ENCODE measurements around the gene KRT38. TPM values are rescaled to one million over a fixed set of nuclear protein-coding genes. Genes with fewer than 3 reads are reported as not detected.

Gene KRT38
- total RNA-seq, 1 experiment from 2014 or later, result not detected

DNA sequence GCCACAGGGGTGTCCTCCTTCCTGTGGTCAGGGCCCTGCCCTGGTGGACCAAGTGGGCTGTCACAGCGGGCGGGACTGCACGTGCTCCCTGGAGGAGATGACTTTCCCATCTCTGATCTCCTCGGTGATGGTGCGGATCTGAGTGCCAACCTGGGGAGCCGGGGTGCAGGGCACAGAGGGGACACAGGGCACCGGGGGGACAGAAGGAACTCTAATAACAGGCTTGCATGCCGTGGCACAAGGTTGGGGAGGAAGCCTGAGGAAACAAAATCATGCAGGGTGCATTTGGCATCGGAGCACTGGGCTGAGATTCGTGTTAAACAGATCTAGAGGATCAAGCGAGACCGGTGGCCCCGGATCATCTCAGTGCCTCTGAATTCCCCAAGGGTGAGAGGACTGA lies 45.5 kb upstream of the KRT38 start:
- ATAC-seq, result no peak
- Histone ChIP-seq H3K27me3 (ENCODE audit: low read length) (no peaks in the 10 kb centered on the region), H3K9me2 (replicated peaks; ENCODE audit: low read length) (no peaks in the 10 kb centered on the region), H3K9ac (ENCODE audit: low read length) (no peak overlapping the region), H4K20me1 (ENCODE audit: low read length) (no peaks in the 10 kb centered on the region), H3K4me1 (ENCODE audit: insufficient read depth, low read length) (peaks cover 6% of the 10 kb centered on the region; the same call in 1 of the 2 replicates), H2AFZ (ENCODE audit: low read length) (no peak overlapping the region), H3K9me3 (ENCODE audit: low read length) (no peaks in the 10 kb centered on the region), H3K36me3 (ENCODE audit: low read depth, low read length) (no peaks in the 10 kb centered on the region), H3K4me3 (ENCODE audit: low read length) (no peak overlapping the region), H3K4me2 (ENCODE audit: low read length) (no peak overlapping the region), H3K79me2 (ENCODE audit: low read length) (no peaks in the 10 kb centered on the region), H3F3A (ENCODE audit: low read length, unreplicated experiment) (no peaks in the 10 kb centered on the region), H3K27ac (ENCODE audit: low read length) (no peak overlapping the region)
- ChIA-PET POLR2A (ENCODE audit: unreplicated experiment) (no interaction called here), CTCF (no interaction called here)
- intact Hi-C loops (cut with micrococcal nuclease), result no loop called here
- no TSS peak for BruUV-seq (replicated peaks)
- TF ChIP-seq EZH2 (IDR thresholded peaks at IDR 0.05; ENCODE audit: low read length, unreplicated experiment) (no peak), EZH2phosphoT487 (IDR thresholded peaks at IDR 0.05; ENCODE audit: borderline replicate concordance, low read length) (no peak)
- TF ChIP-seq, protein P1, sequence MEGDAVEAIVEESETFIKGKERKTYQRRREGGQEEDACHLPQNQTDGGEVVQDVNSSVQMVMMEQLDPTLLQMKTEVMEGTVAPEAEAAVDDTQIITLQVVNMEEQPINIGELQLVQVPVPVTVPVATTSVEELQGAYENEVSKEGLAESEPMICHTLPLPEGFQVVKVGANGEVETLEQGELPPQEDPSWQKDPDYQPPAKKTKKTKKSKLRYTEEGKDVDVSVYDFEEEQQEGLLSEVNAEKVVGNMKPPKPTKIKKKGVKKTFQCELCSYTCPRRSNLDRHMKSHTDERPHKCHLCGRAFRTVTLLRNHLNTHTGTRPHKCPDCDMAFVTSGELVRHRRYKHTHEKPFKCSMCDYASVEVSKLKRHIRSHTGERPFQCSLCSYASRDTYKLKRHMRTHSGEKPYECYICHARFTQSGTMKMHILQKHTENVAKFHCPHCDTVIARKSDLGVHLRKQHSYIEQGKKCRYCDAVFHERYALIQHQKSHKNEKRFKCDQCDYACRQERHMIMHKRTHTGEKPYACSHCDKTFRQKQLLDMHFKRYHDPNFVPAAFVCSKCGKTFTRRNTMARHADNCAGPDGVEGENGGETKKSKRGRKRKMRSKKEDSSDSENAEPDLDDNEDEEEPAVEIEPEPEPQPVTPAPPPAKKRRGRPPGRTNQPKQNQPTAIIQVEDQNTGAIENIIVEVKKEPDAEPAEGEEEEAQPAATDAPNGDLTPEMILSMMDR (conservative IDR thresholded peaks at IDR 0.05; ENCODE audit: low read depth, low read length), result no peak
- DNase-seq, result no peak

DNA sequence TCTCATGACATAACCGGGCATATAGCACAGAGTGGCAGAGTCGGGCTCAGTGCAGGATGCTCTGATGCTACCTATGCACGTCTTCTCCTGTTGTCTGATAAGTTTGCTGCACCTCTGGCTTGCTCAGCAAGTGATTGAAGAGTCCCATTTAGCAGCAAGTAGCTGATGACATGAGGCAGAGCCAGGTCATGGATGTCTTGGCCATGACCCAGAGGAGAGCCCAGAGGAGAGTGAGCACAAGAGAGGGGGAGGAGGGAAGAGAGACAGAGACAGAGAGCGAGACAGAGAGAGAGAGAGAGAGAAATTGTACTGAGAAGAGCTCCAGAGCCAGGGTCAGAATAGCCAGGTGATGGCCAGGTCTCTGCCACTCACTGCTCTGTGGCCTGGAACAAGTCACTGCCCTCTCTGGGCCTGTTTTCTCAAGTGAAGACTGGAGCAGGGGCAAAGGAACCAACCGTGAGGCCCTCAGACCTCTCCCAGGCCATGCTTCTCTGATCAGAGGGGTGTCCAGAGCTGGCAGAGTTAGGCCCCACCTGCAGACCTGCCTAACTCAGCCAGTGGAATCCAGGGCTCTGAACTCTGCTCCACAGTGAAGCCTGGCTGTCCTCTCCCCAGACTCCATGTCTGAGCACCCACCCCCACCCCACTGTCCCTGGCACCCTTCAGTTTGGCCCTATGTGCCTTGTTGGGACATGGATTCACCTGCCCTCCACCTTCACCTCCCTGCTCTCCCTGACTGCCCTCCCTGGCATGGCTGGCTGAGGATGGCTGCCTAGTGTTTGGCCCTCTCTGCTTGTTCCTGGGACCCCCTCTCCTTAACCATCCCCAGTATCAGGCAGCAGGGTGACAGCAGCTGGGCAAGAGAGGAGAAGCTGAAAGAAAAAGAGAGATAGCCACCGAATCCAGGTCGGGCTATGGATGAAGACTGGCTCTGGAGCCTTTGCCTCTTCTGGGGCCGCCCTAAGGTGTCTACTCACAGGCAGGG lies 44.4 kb upstream of the KRT38 start:
- no peak overlapping the region for H3K4me3 ChIP-seq (ENCODE audit: low read length)
- intact Hi-C loops (cut with micrococcal nuclease), result no loop called here
- ChIA-PET CTCF (interaction anchor here (1.0 kb wide), 1 partner anchor 67 kb away, joined by 4 read pairs; no protein-coding TSS in a partner anchor), POLR2A (ENCODE audit: unreplicated experiment) (no interaction called here)
- no peaks in the 10 kb centered on the region for H4K20me1 ChIP-seq (ENCODE audit: low read length)
- H3K9me3 ChIP-seq (ENCODE audit: low read length), result no peaks in the 10 kb centered on the region
- no peak overlapping the region for H3K9ac ChIP-seq (ENCODE audit: low read length)
- no peak overlapping the region for H3K4me2 ChIP-seq (ENCODE audit: low read length)
- DNase-seq (no peak), ATAC-seq (no peak)
- BruUV-seq (replicated peaks), result no TSS peak
- no peak overlapping the region for H2AFZ ChIP-seq (ENCODE audit: low read length)
- H3K9me2 ChIP-seq (replicated peaks; ENCODE audit: low read length), result no peaks in the 10 kb centered on the region
- H3F3A ChIP-seq (ENCODE audit: low read length, unreplicated experiment), result no peaks in the 10 kb centered on the region
- H3K4me1 ChIP-seq (ENCODE audit: insufficient read depth, low read length), result peaks cover 6% of the 10 kb centered on the region; the same call in 1 of the 2 replicates
- no peaks in the 10 kb centered on the region for H3K36me3 ChIP-seq (ENCODE audit: low read depth, low read length)
- no peaks in the 10 kb centered on the region for H3K79me2 ChIP-seq (ENCODE audit: low read length)
- no peak overlapping the region for H3K27ac ChIP-seq (ENCODE audit: low read length)
- no peaks in the 10 kb centered on the region for H3K27me3 ChIP-seq (ENCODE audit: low read length)
- TF ChIP-seq EZH2phosphoT487 (IDR thresholded peaks at IDR 0.05; ENCODE audit: borderline replicate concordance, low read length), result no peak
- TF ChIP-seq, protein P1 (conservative IDR thresholded peaks at IDR 0.05; ENCODE audit: low read depth, low read length), result no peak
- no peak for TF ChIP-seq EZH2 (IDR thresholded peaks at IDR 0.05; ENCODE audit: low read length, unreplicated experiment)

All from PC-3 (cell line).